ENCODE data around the gene YBX2.
"Not testable (repeated sequence)": the region's sequence is repeated elsewhere in the genome, so short reads cannot be mapped to it uniquely, and the experiment has no call there.

DNA sequence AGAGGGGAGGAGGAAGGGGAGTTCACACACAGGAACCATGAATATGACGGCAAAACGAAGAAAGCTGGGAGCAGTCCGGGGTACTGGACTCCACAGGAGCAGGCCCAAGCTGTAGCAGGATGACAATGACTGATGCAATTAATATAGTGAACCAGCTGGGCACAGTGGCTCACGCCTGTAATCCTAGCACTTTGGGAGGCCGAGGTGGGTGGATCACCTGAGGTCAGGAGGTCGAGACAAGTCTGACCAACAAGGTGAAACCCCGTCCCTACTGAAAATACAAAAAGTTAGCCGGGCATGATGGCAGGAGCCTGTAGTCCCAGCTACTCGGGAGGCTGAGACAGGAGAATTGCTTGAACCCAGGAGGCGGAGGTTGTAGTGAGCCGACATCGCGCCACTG, 41.3 kb upstream of the YBX2 start:
- not testable (repeated sequence) for TF ChIP-seq POLR2AphosphoS5, POLR2A (IDR thresholded peaks at IDR 0.05)
- TF ChIP-seq, protein P1, sequence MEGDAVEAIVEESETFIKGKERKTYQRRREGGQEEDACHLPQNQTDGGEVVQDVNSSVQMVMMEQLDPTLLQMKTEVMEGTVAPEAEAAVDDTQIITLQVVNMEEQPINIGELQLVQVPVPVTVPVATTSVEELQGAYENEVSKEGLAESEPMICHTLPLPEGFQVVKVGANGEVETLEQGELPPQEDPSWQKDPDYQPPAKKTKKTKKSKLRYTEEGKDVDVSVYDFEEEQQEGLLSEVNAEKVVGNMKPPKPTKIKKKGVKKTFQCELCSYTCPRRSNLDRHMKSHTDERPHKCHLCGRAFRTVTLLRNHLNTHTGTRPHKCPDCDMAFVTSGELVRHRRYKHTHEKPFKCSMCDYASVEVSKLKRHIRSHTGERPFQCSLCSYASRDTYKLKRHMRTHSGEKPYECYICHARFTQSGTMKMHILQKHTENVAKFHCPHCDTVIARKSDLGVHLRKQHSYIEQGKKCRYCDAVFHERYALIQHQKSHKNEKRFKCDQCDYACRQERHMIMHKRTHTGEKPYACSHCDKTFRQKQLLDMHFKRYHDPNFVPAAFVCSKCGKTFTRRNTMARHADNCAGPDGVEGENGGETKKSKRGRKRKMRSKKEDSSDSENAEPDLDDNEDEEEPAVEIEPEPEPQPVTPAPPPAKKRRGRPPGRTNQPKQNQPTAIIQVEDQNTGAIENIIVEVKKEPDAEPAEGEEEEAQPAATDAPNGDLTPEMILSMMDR (IDR thresholded peaks at IDR 0.05 in 8 of 11, conservative IDR thresholded peaks at IDR 0.05 in 3 of 11), result not testable (repeated sequence)

Data from spleen (tissue), 7 donors.